GM23338 (cell line): Measurements from ENCODE around the gene NOL3. TPM values are rescaled to one million over a fixed set of nuclear protein-coding genes. Genes with fewer than 3 reads are reported as not detected.

Experiments
- ATAC-seq: fragments of 200-7000 bp; cut with Tn5 transposase; 3 replicates; pipeline ENCODE4 v1.9.1; 2020
- DNase-seq: peaks from one replicate; pipeline ENCODE4 v3.0.0-alpha.2; 2015; ENCODE audit warnings: low spot score
- H2AFZ ChIP-seq: fragments of 200-600 bp; sonication (generic); 2 replicates; pipeline ENCODE4 v1.8.0; 2016; ENCODE audit warnings: antibody characterized with exemption, mild to moderate bottlenecking, moderate library complexity
- H3F3A ChIP-seq: fragments of 200-600 bp; sonication (generic); replicated peaks from 2 replicates; pipeline ENCODE4 v1.8.0; 2017; ENCODE audit warnings: antibody characterized with exemption, mixed run types, low read depth
- H3K27ac ChIP-seq: fragments of 200-600 bp; sonication (generic); 2 replicates; pipeline ENCODE4 v1.6.1; 2016; ENCODE audit warnings: low read depth
- H3K27me3 ChIP-seq: fragments of 200-600 bp; sonication (generic); 2 replicates; pipeline ENCODE4 v1.8.0; 2016; ENCODE audit warnings: mild to moderate bottlenecking, mixed run types, moderate library complexity; ENCODE audit not compliant: insufficient read depth
- H3K36me3 ChIP-seq: fragments of 200-600 bp; sonication (generic); 2 replicates; pipeline ENCODE4 v1.8.0; 2016; ENCODE audit warnings: mild to moderate bottlenecking; ENCODE audit not compliant: insufficient read depth
- H3K4me1 ChIP-seq: fragments of 200-600 bp; sonication (generic); 2 replicates; pipeline ENCODE4 v1.8.0; 2016; ENCODE audit warnings: mild to moderate bottlenecking, moderate library complexity; ENCODE audit not compliant: insufficient read depth
- H3K4me2 ChIP-seq: fragments of 200-600 bp; sonication (generic); 2 replicates; pipeline ENCODE4 v1.7.1; 2017; ENCODE audit warnings: mixed run types
- H3K4me3 ChIP-seq: fragments of 200-600 bp; sonication (generic); 2 replicates; pipeline ENCODE4 v1.6.1; 2016; ENCODE audit warnings: mixed run types
- H3K79me2 ChIP-seq: fragments of 200-600 bp; sonication (generic); replicated peaks from 2 replicates; pipeline ENCODE4 v1.8.0; 2017; ENCODE audit warnings: mild to moderate bottlenecking; ENCODE audit not compliant: insufficient read depth
- H3K9me2 ChIP-seq: fragments of 200-600 bp; sonication (generic); 2 replicates; pipeline ENCODE4 v1.8.0; 2017; ENCODE audit not compliant: insufficient read depth
- H4K20me1 ChIP-seq: fragments of 200-600 bp; sonication (generic); replicated peaks from 2 replicates; pipeline ENCODE4 v1.8.0; 2017; ENCODE audit warnings: mild to moderate bottlenecking; ENCODE audit not compliant: insufficient read depth
- H3K27ac Mint-ChIP-seq: 2 replicates; pipeline ENCODE4 v1.8.0; 2020; ENCODE audit warnings: inconsistent platforms, mild to moderate bottlenecking, moderate library complexity, mixed read lengths
- H3K27me3 Mint-ChIP-seq: 3 replicates; pipeline ENCODE4 v1.8.0; 2022; ENCODE audit warnings: low read depth, mild to moderate bottlenecking, moderate library complexity, mixed read lengths, inconsistent platforms; ENCODE audit not compliant: insufficient read depth, poor library complexity
- H3K36me3 Mint-ChIP-seq: 3 replicates; pipeline ENCODE4 v1.8.0; 2021; ENCODE audit warnings: low read depth, mild to moderate bottlenecking, inconsistent platforms, moderate library complexity, mixed read lengths
- H3K4me1 Mint-ChIP-seq: 3 replicates; pipeline ENCODE4 v1.8.0; 2020; ENCODE audit warnings: mild to moderate bottlenecking, inconsistent platforms, mixed read lengths
- H3K4me3 Mint-ChIP-seq: 3 replicates; pipeline ENCODE4 v1.8.0; 2021; ENCODE audit warnings: moderate library complexity, mild to moderate bottlenecking, inconsistent platforms, mixed read lengths
- H3K9me3 Mint-ChIP-seq: 3 replicates; pipeline ENCODE4 v1.8.0; 2020; ENCODE audit warnings: moderate library complexity, mild to moderate bottlenecking, inconsistent platforms, mixed read lengths
- CREB1 ChIP-seq: fragments of 250-450 bp; sonication (Bioruptor Pico); IDR thresholded peaks from 2 replicates; pipeline ENCODE4 v1.5.0; 2020; ENCODE audit warnings: low read depth, mild to moderate bottlenecking, moderate library complexity
- EZH2 ChIP-seq: fragments of 200-600 bp; sonication (generic); IDR thresholded peaks from one replicate; pipeline ENCODE4 v1.8.0; 2017; ENCODE audit warnings: antibody characterized with exemption, mild to moderate bottlenecking, low read depth; ENCODE audit not compliant: unreplicated experiment
- JUNB ChIP-seq: IDR thresholded peaks from one replicate; pipeline ENCODE4 v1.6.1; 2016; ENCODE audit warnings: antibody characterized with exemption; ENCODE audit not compliant: unreplicated experiment
- POLR2AphosphoS5 ChIP-seq: IDR thresholded peaks from 2 replicates; pipeline ENCODE4 v1.6.1; 2016; ENCODE audit warnings: antibody characterized with exemption, low read depth
- ZNF331 ChIP-seq: fragments of 250-450 bp; sonication (Bioruptor Pico); IDR thresholded peaks from 2 replicates; pipeline ENCODE4 v1.5.0; 2020; ENCODE audit warnings: low read depth, mild to moderate bottlenecking, moderate library complexity
- polyA plus RNA-seq: library from polyadenylated mRNA; unstranded; fragments of >200 nt; fragmentation: Nextera tagmentation; extraction: Ambion mirVana; gene quantifications from 2 replicates; pipeline ENCODE4 v1.2.1, GENCODE V29; 2016
- total RNA-seq: library from RNA; depleted of rRNA; stranded (reverse); fragments of >200 nt; shearing (Covaris generic); gene quantifications from 2 replicates; pipeline ENCODE4 v1.2.3, GENCODE V29; 2014
- TF ChIP-seq, protein P1 (sequence below): IDR thresholded peaks from one replicate; pipeline ENCODE4 v1.6.1; 2018; ENCODE audit warnings: antibody characterized with exemption; ENCODE audit not compliant: unreplicated experiment
- TF ChIP-seq, protein P2 (sequence below): IDR thresholded peaks from 2 replicates; pipeline ENCODE4 v1.6.1; 2016; ENCODE audit warnings: antibody characterized with exemption

NOL3 gene
- total and polyA plus RNA-seq, 2 experiments from 2014 or later: 3.3 to 4.0 TPM

GRCh38 chr16:67150833-67151396 lies 19.4 kb upstream of the NOL3 start, which contains the start of gene B3GNT9:
Gene B3GNT9, minus strand, starts transcription at chr16:67150998. Its CDS starts 513 bp downstream, at chr16:67150485.
- Mint-ChIP-seq H3K27me3 (peaks cover 59% of the 10 kb centered on the region), H3K27ac (no peak within 1 kb of the TSS)

GRCh38 chr16:67151431-67152097 lies 18.8 kb upstream of the NOL3 start:
- H3K4me3 Mint-ChIP-seq: peak overlapping the region; percentile 75
- TF ChIP-seq EZH2 (peak; percentile 45), JUNB (no peak)
- ATAC-seq (no peak), DNase-seq (peak; percentile 40)
- H3K4me1 Mint-ChIP-seq: peaks cover 10% of the 10 kb centered on the region; the same call in 2 of the 3 replicates
- Histone ChIP-seq H3K36me3 (no peaks in the 10 kb centered on the region), H3K4me3 (peak overlapping the region; percentile 77), H3F3A (0 out of 2 replicates have a peak, but pooled peaks cover 7% of the 10 kb centered on the region), H3K27ac (no peak overlapping the region), H3K4me1 (peaks cover 9% of the 10 kb centered on the region; the same call in 1 of the 2 replicates), H4K20me1 (peaks cover 5% of the 10 kb centered on the region; the same call in 1 of the 2 replicates), H3K4me2 (peak overlapping the region; percentile 94), H2AFZ (peak overlapping the region; percentile 97), H3K79me2 (no peaks in the 10 kb centered on the region), H3K27me3 (peaks cover 85% of the 10 kb centered on the region), H3K9me2 (no peaks in the 10 kb centered on the region)
- peaks cover 6% of the 10 kb centered on the region for H3K36me3 Mint-ChIP-seq
- no peaks in the 10 kb centered on the region for H3K9me3 Mint-ChIP-seq
- no peak overlapping the region for H3K27ac Mint-ChIP-seq
- peaks cover 65% of the 10 kb centered on the region for H3K27me3 Mint-ChIP-seq

More at GRCh38 chr16:67150833-67151396, 19.4 kb upstream of the NOL3 start, which contains the start of gene B3GNT9:
- DNase-seq: peak; percentile 84
- Histone ChIP-seq H4K20me1 (peaks cover 4% of the 10 kb centered on the region; the same call in 1 of the 2 replicates), H3K4me2 (peak within 1 kb of the TSS; percentile 94), H3K4me1 (peaks cover 9% of the 10 kb centered on the region; the same call in 1 of the 2 replicates), H3K27me3 (peaks cover 79% of the 10 kb centered on the region), H3K9me2 (no peaks in the 10 kb centered on the region), H3K36me3 (no peaks in the 10 kb centered on the region), H3K4me3 (peak within 1 kb of the TSS; percentile 77), H3F3A (0 out of 2 replicates have a peak, but pooled peaks cover 7% of the 10 kb centered on the region), H2AFZ (peak within 1 kb of the TSS; percentile 97), H3K79me2 (no peaks in the 10 kb centered on the region), H3K27ac (no peak within 1 kb of the TSS)
- Mint-ChIP-seq H3K9me3 (no peaks in the 10 kb centered on the region), H3K4me3 (peak within 1 kb of the TSS; percentile 75), H3K36me3 (peaks cover 12% of the 10 kb centered on the region), H3K4me1 (peaks cover 10% of the 10 kb centered on the region; the same call in 2 of the 3 replicates)
- TF ChIP-seq POLR2AphosphoS5 (peak; percentile 73), CREB1 (CRISPR knock-in tag) (no peak)
- ATAC-seq: peak; percentile 38

DNA sequence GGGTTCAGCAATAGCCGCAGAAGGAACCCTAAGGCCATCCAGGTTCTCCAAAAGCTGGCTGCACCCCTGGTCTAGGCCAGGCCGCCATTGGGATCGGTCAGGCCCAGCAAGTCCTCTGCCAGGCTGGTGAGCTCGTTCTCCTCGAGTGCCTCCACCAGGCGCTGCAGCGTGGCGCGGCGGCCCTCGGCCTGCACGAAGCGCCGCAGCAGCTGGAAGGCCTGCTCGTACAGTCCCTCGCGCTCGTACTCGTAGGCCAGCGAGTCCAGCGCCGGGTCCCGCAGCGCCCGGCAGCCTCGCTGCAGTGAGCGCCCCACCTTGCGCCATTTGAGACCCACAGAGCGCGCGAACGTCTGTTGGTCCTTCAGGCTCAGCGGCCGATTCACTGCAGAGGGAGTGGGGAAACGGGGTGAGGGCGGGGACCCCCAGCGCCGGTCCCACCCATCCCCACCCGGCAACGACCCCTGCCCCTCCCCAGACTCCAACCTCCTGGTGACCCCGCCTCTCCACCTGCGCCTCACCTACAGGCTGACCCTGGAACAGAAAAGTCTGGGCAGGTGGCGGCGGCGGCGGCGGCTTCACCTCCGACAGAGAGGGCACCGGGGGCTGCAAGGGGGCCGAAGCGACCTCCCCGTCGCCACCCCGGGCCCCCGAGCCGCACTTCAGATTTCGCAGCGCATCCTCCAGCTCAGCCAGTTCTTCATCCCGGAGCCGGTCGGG lies 15.6 kb upstream of the NOL3 start:
- Mint-ChIP-seq H3K36me3 (no peaks in the 10 kb centered on the region; the same call in 2 of the 3 replicates), H3K4me3 (peak overlapping the region; percentile 66), H3K27me3 (peaks cover 89% of the 10 kb centered on the region), H3K27ac (no peak overlapping the region), H3K4me1 (peaks cover 16% of the 10 kb centered on the region; the same call in 2 of the 3 replicates), H3K9me3 (no peaks in the 10 kb centered on the region)
- Histone ChIP-seq H3K79me2 (no peaks in the 10 kb centered on the region), H4K20me1 (peaks cover 5% of the 10 kb centered on the region; the same call in 1 of the 2 replicates), H3K4me2 (peak overlapping the region; percentile 87), H3K4me3 (peak overlapping the region; percentile 57), H3K9me2 (no peaks in the 10 kb centered on the region), H3K4me1 (peaks cover 21% of the 10 kb centered on the region; the same call in 1 of the 2 replicates), H3K36me3 (no peaks in the 10 kb centered on the region), H3F3A (0 out of 2 replicates have a peak, but pooled peaks cover 3% of the 10 kb centered on the region), H3K27me3 (peaks cover 100% of the 10 kb centered on the region), H3K27ac (no peak overlapping the region), H2AFZ (peak overlapping the region; percentile 72; the same call in 1 of the 2 replicates)
- DNase-seq (peak; percentile 58), ATAC-seq (peak; percentile 3)
- TF ChIP-seq, protein P1, sequence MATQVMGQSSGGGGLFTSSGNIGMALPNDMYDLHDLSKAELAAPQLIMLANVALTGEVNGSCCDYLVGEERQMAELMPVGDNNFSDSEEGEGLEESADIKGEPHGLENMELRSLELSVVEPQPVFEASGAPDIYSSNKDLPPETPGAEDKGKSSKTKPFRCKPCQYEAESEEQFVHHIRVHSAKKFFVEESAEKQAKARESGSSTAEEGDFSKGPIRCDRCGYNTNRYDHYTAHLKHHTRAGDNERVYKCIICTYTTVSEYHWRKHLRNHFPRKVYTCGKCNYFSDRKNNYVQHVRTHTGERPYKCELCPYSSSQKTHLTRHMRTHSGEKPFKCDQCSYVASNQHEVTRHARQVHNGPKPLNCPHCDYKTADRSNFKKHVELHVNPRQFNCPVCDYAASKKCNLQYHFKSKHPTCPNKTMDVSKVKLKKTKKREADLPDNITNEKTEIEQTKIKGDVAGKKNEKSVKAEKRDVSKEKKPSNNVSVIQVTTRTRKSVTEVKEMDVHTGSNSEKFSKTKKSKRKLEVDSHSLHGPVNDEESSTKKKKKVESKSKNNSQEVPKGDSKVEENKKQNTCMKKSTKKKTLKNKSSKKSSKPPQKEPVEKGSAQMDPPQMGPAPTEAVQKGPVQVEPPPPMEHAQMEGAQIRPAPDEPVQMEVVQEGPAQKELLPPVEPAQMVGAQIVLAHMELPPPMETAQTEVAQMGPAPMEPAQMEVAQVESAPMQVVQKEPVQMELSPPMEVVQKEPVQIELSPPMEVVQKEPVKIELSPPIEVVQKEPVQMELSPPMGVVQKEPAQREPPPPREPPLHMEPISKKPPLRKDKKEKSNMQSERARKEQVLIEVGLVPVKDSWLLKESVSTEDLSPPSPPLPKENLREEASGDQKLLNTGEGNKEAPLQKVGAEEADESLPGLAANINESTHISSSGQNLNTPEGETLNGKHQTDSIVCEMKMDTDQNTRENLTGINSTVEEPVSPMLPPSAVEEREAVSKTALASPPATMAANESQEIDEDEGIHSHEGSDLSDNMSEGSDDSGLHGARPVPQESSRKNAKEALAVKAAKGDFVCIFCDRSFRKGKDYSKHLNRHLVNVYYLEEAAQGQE: no peak
- TF ChIP-seq, protein P2, sequence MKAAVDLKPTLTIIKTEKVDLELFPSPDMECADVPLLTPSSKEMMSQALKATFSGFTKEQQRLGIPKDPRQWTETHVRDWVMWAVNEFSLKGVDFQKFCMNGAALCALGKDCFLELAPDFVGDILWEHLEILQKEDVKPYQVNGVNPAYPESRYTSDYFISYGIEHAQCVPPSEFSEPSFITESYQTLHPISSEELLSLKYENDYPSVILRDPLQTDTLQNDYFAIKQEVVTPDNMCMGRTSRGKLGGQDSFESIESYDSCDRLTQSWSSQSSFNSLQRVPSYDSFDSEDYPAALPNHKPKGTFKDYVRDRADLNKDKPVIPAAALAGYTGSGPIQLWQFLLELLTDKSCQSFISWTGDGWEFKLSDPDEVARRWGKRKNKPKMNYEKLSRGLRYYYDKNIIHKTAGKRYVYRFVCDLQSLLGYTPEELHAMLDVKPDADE: no peak
- TF ChIP-seq ZNF331 (CRISPR knock-in tag): no peak
- peak; percentile 20 for TF ChIP-seq EZH2
